ENCODE data around the gene EMID1.

The EMID1 gene

DNA sequence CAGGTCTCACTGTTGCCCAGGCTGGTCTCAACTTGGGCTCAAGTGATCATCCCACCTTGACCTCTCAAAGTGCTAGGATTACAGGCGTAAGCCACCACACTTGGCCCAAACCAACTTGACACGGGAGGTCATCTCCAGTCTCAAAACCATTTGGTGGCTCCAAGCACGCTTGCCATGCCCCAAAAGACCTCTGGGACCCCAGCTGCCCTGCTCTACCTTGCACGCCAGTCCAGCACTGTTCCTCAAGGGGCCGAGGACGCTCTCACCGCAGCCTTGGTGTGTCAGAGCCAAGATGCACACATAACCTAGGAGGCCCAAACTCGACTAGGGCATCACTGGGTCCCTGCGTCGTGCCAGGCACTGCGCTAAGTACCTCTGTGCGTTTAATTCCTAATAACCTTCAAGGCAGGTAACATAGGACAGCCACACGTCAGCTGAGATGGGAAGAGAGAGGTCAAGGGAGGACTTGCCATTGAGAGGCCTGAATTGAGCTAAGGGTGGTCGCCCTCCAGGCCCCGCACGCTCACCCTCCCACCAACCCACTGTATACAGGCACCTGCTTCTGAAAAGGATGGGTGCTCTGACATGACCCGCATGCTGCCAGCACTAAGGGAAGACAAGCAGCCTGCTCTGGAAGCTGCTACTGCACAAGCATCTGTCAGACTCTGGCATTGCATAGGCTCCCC lies 96.2 kb downstream of the EMID1 start:
- TF ChIP-seq CTCF (conservative IDR thresholded peaks at IDR 0.05; ENCODE audit: low read length) (no peak), EZH2phosphoT487 (IDR thresholded peaks at IDR 0.05; ENCODE audit: borderline replicate concordance) (no peak)
- Histone ChIP-seq H3K36me3 (ENCODE audit: insufficient read depth, low read length) (peaks cover 42% of the 10 kb centered on the region), H3F3A (ENCODE audit: low read depth) (peaks cover 16% of the 10 kb centered on the region), H3K4me3 (ENCODE audit: low read length, poor library complexity, severe bottlenecking) (no peak overlapping the region), H3K4me2 (ENCODE audit: low read depth, low read length, poor library complexity, severe bottlenecking) (no peak overlapping the region), H3K9ac (ENCODE audit: low read depth, low read length, poor library complexity, severe bottlenecking) (no peak overlapping the region), H3K9me3 (ENCODE audit: insufficient read depth, low read depth, low read length) (no peaks in the 10 kb centered on the region), H3K27me3 (ENCODE audit: insufficient read depth, low read length, poor library complexity, severe bottlenecking) (no peaks in the 10 kb centered on the region), H4K20me1 (ENCODE audit: insufficient read depth, low read length, poor library complexity, severe bottlenecking) (peaks cover 3% of the 10 kb centered on the region), H2AFZ (ENCODE audit: low read length) (no peak overlapping the region), H3K9me2 (replicated peaks; ENCODE audit: low read depth, low read length) (no peaks in the 10 kb centered on the region), H3K79me2 (ENCODE audit: insufficient read depth, low read length) (no peaks in the 10 kb centered on the region), H3K4me1 (ENCODE audit: insufficient read depth, low read length, poor library complexity, severe bottlenecking) (peaks cover 7% of the 10 kb centered on the region)

DNA sequence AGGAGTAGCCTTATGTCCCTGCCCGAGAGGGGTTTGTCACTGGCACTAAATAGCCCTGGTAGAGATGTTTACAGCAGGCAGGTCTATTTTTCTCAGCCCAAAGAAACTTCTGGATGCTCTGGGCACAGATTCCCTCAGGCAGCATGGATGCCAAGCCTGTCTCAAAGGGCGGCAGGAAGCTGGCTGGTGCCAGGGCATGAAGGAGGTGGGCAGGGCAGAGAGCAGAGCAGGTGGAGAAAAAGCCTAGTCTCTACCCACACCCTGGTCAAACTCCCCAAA lies 96.6 kb downstream of the EMID1 start:
- H3K27me3 ChIP-seq (ENCODE audit: insufficient read depth, low read length, poor library complexity, severe bottlenecking): no peaks in the 10 kb centered on the region
- peaks cover 16% of the 10 kb centered on the region for H3F3A ChIP-seq (ENCODE audit: low read depth)
- no peak overlapping the region for H3K4me2 ChIP-seq (ENCODE audit: low read depth, low read length, poor library complexity, severe bottlenecking)
- H3K9ac ChIP-seq (ENCODE audit: low read depth, low read length, poor library complexity, severe bottlenecking): no peak overlapping the region
- no peaks in the 10 kb centered on the region for H3K9me3 ChIP-seq (ENCODE audit: insufficient read depth, low read depth, low read length)
- H2AFZ ChIP-seq (ENCODE audit: low read length): no peak overlapping the region
- H3K4me1 ChIP-seq (ENCODE audit: insufficient read depth, low read length, poor library complexity, severe bottlenecking): peaks cover 9% of the 10 kb centered on the region
- H3K79me2 ChIP-seq (ENCODE audit: insufficient read depth, low read length): no peaks in the 10 kb centered on the region
- no peaks in the 10 kb centered on the region for H3K9me2 ChIP-seq (replicated peaks; ENCODE audit: low read depth, low read length)
- peaks cover 38% of the 10 kb centered on the region for H3K36me3 ChIP-seq (ENCODE audit: insufficient read depth, low read length)
- H4K20me1 ChIP-seq (ENCODE audit: insufficient read depth, low read length, poor library complexity, severe bottlenecking): peaks cover 3% of the 10 kb centered on the region
- TF ChIP-seq CTCF (conservative IDR thresholded peaks at IDR 0.05; ENCODE audit: low read length) (no peak), EZH2phosphoT487 (IDR thresholded peaks at IDR 0.05; ENCODE audit: borderline replicate concordance) (no peak)
- H3K4me3 ChIP-seq (ENCODE audit: low read length, poor library complexity, severe bottlenecking): no peak overlapping the region

DNA sequence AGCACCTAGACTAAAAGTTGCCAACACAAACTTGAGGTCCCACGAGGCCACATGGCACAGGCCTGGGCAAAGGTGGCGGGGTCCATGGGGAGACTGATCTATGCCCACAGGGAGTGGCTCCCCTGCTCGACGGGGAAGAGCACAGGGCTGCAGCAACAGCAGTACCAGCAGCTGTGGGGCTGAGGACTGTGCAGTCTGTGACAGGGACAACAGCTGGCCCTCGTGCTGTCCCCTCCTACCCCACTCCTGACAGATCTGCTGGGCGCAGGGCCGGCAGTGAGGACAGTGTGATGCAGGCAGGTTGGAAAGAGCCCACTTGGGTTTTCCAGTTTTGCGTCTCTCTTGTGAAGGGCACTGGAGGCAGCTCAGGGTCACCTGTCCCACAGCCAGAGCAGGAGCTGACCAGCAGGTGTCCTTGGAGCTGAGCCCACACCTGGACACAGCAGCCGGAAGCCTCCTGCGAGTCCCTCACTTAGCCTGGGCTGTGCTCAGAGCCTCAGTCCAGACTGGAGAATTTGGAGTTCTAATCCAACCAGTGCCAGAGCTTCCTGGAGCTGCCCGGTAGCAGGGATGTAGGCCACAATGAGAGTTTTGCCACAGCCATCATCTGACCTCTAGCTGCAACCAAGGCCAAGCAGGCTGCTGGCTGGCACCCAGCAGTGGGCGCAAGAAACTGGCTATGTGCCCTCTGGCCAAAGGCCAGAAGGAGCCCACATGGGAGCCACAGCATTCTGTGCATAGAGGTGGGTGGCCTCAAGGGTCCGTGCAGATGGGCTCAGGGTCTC lies 97.2 kb downstream of the EMID1 start:
- Histone ChIP-seq H3K4me3 (ENCODE audit: low read length, poor library complexity, severe bottlenecking) (no peak overlapping the region), H3K9ac (ENCODE audit: low read depth, low read length, poor library complexity, severe bottlenecking) (no peak overlapping the region), H3K36me3 (ENCODE audit: insufficient read depth, low read length) (peaks cover 32% of the 10 kb centered on the region), H3K27me3 (ENCODE audit: insufficient read depth, low read length, poor library complexity, severe bottlenecking) (no peaks in the 10 kb centered on the region), H3K79me2 (ENCODE audit: insufficient read depth, low read length) (no peaks in the 10 kb centered on the region), H3K9me2 (replicated peaks; ENCODE audit: low read depth, low read length) (no peaks in the 10 kb centered on the region), H3K4me2 (ENCODE audit: low read depth, low read length, poor library complexity, severe bottlenecking) (no peak overlapping the region), H3K4me1 (ENCODE audit: insufficient read depth, low read length, poor library complexity, severe bottlenecking) (peaks cover 12% of the 10 kb centered on the region), H3K9me3 (ENCODE audit: insufficient read depth, low read depth, low read length) (no peaks in the 10 kb centered on the region), H2AFZ (ENCODE audit: low read length) (no peak overlapping the region), H4K20me1 (ENCODE audit: insufficient read depth, low read length, poor library complexity, severe bottlenecking) (peaks cover 3% of the 10 kb centered on the region), H3F3A (ENCODE audit: low read depth) (peaks cover 16% of the 10 kb centered on the region)
- no peak for TF ChIP-seq EZH2phosphoT487 (IDR thresholded peaks at IDR 0.05; ENCODE audit: borderline replicate concordance)
- no peak for TF ChIP-seq CTCF (conservative IDR thresholded peaks at IDR 0.05; ENCODE audit: low read length)

All from Loucy (cell line).